B cell (primary cell): Measurements from ENCODE around the gene AUTS2. TPM values are rescaled to one million over a fixed set of nuclear protein-coding genes. Genes with fewer than 3 reads are reported as not detected.

Experiments used
- ATAC-seq: fragments of 200-7000 bp; cut with Tn5 transposase; one replicate; pipeline ENCODE4 v1.10.0; 2021; ENCODE audit warnings: low read depth, mild to moderate bottlenecking, moderate number of reproducible peaks, moderate library complexity
- CTCF ChIA-PET: fragments of 350-600 bp; sonication (Branson Sonifier 250); formaldehyde crosslinking; loops from one replicate; lab custom pipeline; 2021; ENCODE audit warnings: antibody characterized with exemption, inconsistent platforms; lab: Charles Lee
- POLR2A ChIA-PET: fragments of 350-600 bp; sonication (Branson Sonifier 250); formaldehyde crosslinking; loops from one replicate; lab custom pipeline; 2021; ENCODE audit warnings: antibody characterized with exemption; lab: Charles Lee
- DNase-seq: peaks from one replicate; pipeline ENCODE4 v3.0.0; 2013
- H2AFZ ChIP-seq: 2 replicates; pipeline ENCODE4 v1.6.1; 2012; ENCODE audit warnings: mild to moderate bottlenecking, low read depth, low read length; ENCODE audit not compliant: insufficient read depth, poor library complexity, severe bottlenecking
- H3K27ac ChIP-seq, 2 donors: 1 replicate in 1 of 2; 2 replicates in 1 of 2; pipeline ENCODE4 v1.5.1; 2012 to 2013; ENCODE audit warnings: low read length in 2 of 2, mild to moderate bottlenecking in 2 of 2, moderate library complexity in 1 of 2
- H3K27me3 ChIP-seq, 4 experiments: fragments of 200-600 bp in 1 of 4; sonication (generic) in 1 of 4; replicated peaks in 1 of 4; 1 replicate in 2 of 4; 2 replicates in 2 of 4; pipeline versions ENCODE4 v1.6.1 to v1.7.0; 2013 to 2016; ENCODE audit warnings: low read length in 3 of 4, mild to moderate bottlenecking in 2 of 4, mixed read lengths in 1 of 4, moderate library complexity in 1 of 4; ENCODE audit not compliant: insufficient read depth in 4 of 4, control insufficient read depth in 3 of 4; ENCODE audit errors: control extremely low read depth in 1 of 4
- H3K36me3 ChIP-seq, 2 experiments: replicated peaks in 1 of 2; 1 replicate in 1 of 2; 2 replicates in 1 of 2; pipeline versions ENCODE4 v1.6.1 to v1.7.1; 2013; ENCODE audit warnings: low read length in 1 of 2; ENCODE audit not compliant: insufficient read depth in 2 of 2, control insufficient read depth in 1 of 2; ENCODE audit errors: control extremely low read depth in 1 of 2, extremely low read depth in 1 of 2
- H3K4me1 ChIP-seq, 2 donors: fragments of 200-600 bp in 1 of 2; sonication (generic) in 1 of 2; 1 replicate in 1 of 2; 2 replicates in 1 of 2; pipeline versions ENCODE4 v1.5.1 to v1.6.1; 2013 to 2017; ENCODE audit warnings: low read length in 2 of 2; ENCODE audit not compliant: control insufficient read depth in 2 of 2, insufficient read depth in 2 of 2
- H3K4me2 ChIP-seq: replicated peaks from 2 replicates; pipeline ENCODE3; 2012; ENCODE audit warnings: mild to moderate bottlenecking, low read depth, low read length; ENCODE audit not compliant: poor library complexity, severe bottlenecking
- H3K4me3 ChIP-seq, 5 experiments: fragments of 200-600 bp in 1 of 5; sonication (generic) in 1 of 5; 1 replicate in 3 of 5; 2 replicates in 2 of 5; pipeline versions ENCODE4 v1.5.1 to v1.7.0; 2011 to 2016; ENCODE audit warnings: low read length in 4 of 5, mild to moderate bottlenecking in 4 of 5, low read depth in 2 of 5, control low read depth in 1 of 5, moderate library complexity in 1 of 5; ENCODE audit not compliant: insufficient read depth in 1 of 5; ENCODE audit errors: control extremely low read depth in 1 of 5, extremely low read depth in 1 of 5
- H3K79me2 ChIP-seq: fragments of 200-600 bp; sonication (generic); one replicate; pipeline ENCODE4 v1.6.0; 2016; ENCODE audit warnings: low read length; ENCODE audit not compliant: control insufficient read depth, insufficient read depth
- H3K9ac ChIP-seq: fragments of 200-600 bp; sonication (generic); 2 replicates; pipeline ENCODE4 v1.6.1; 2017; ENCODE audit warnings: mild to moderate bottlenecking, low read length, moderate library complexity
- H3K9me3 ChIP-seq, 3 donors: one replicate each; pipeline versions ENCODE4 v1.6.1 to v1.7.1; 2013; ENCODE audit warnings: low read length in 2 of 3; ENCODE audit not compliant: control insufficient read depth in 2 of 3, insufficient read depth in 1 of 3; ENCODE audit errors: control extremely low read depth in 1 of 3
- H4K20me1 ChIP-seq: 2 replicates; pipeline ENCODE4 v1.6.0; 2012; ENCODE audit warnings: mild to moderate bottlenecking, low read length; ENCODE audit not compliant: insufficient read depth, control insufficient read depth, poor library complexity, severe bottlenecking
- H3K27ac Mint-ChIP-seq: one replicate; pipeline ENCODE4 v1.8.0; 2021; ENCODE audit warnings: mixed read lengths
- H3K27me3 Mint-ChIP-seq: one replicate; pipeline ENCODE4 v1.8.0; 2021; ENCODE audit warnings: mixed read lengths
- H3K4me1 Mint-ChIP-seq: one replicate; pipeline ENCODE4 v1.8.0; 2021; ENCODE audit warnings: mixed read lengths
- H3K4me3 Mint-ChIP-seq: one replicate; pipeline ENCODE4 v1.8.0; 2021; ENCODE audit warnings: mixed read lengths
- H3K9me3 Mint-ChIP-seq: one replicate; pipeline ENCODE4 v1.8.0; 2022; ENCODE audit warnings: mixed read lengths; ENCODE audit not compliant: insufficient read depth
- CTCF ChIP-seq: fragments of 200-600 bp; IDR thresholded peaks from one replicate; pipeline ENCODE4 v1.8.0; 2022; ENCODE audit warnings: antibody characterized with exemption, mild to moderate bottlenecking
- EZH2 ChIP-seq: IDR thresholded peaks from 2 replicates; pipeline ENCODE4 v1.6.1; 2012; ENCODE audit warnings: borderline replicate concordance, low read depth, mild to moderate bottlenecking, moderate library complexity, low read length; ENCODE audit not compliant: insufficient read depth, poor library complexity, severe bottlenecking
- WGBS: methylation state at CpG from one replicate; pipeline ENCODE4 v1.1.5; 2013; ENCODE audit warnings: missing lambda C conversion rate; ENCODE audit not compliant: insufficient coverage; 5-methylcytosine and 5-hydroxymethylcytosine counted together
- intact Hi-C: fragments of 100-400 bp; cut with micrococcal nuclease; formaldehyde crosslinking; loops from one replicate; pipeline ENCODE4 v1.10.0; 2022
- polyA plus RNA-seq: library from polyadenylated mRNA; depleted of rRNA; stranded (reverse); fragments of >200 nt; gene quantifications from 2 replicates; pipeline ENCODE4 v1.2.3, GENCODE V29; 2012
- total RNA-seq, 2 donors: library from RNA; stranded (reverse); fragments of 120-200 nt in 1 of 2; gene quantifications; 1 replicate in 1 of 2; 2 replicates in 1 of 2; pipeline versions ENCODE4 v1.2.3 to v1.2.4, GENCODE V29; 2013 to 2022

AUTS2 gene
- total and polyA plus RNA-seq, 2 donors (not counting 1 experiment from before 2014, with no cell fraction given): 22.3 to 35.0 TPM

- Mint-ChIP-seq H3K27me3 (no peaks in the 10 kb centered on the region), H3K4me1 (peaks cover 29% of the 10 kb centered on the region), H3K9me3 (no peaks in the 10 kb centered on the region), H3K27ac (no peak overlapping the region), H3K4me3 (no peak overlapping the region)
- Histone ChIP-seq H3K4me3 (no peak overlapping the region), H3K79me2 (no peaks in the 10 kb centered on the region), H2AFZ (no peak overlapping the region), H4K20me1 (no peaks in the 10 kb centered on the region), H3K27ac (no peak overlapping the region), H3K4me1 (peaks cover 17 to 20% of the 10 kb centered on the region in 2 donors), H3K9me3 (no peaks in the 10 kb centered on the region), H3K4me2 (no peak overlapping the region), H3K36me3 (no peaks in the 10 kb centered on the region), H3K9ac (no peak overlapping the region), H3K27me3 (no peaks in the 10 kb centered on the region)
- intact Hi-C loops: no loop called here
- CTCF ChIA-PET: no interaction called here
- POLR2A ChIA-PET: no interaction called here
- WGBS: 79% methylated on average over 4 of the region's 4 CpGs
- TF ChIP-seq CTCF (no peak), EZH2 (no peak)
- DNase-seq (no peak), ATAC-seq (no peak)
These were observed 802.6 kb downstream of the AUTS2 start for GRCh38 chr7:70400829-70401380.

GRCh38 chr7:70402069-70402468 is 803.8 kb downstream of the AUTS2 start:
- Mint-ChIP-seq H3K9me3 (no peaks in the 10 kb centered on the region), H3K27me3 (no peaks in the 10 kb centered on the region), H3K4me1 (peaks cover 40% of the 10 kb centered on the region), H3K4me3 (no peak overlapping the region), H3K27ac (no peak overlapping the region)
- no peak for DNase-seq
- 96% methylated on average over 3 of the region's 3 CpGs for WGBS
- H3K79me2 ChIP-seq: no peaks in the 10 kb centered on the region
- no peaks in the 10 kb centered on the region for H4K20me1 ChIP-seq
- intact Hi-C loops: no loop called here
- TF ChIP-seq CTCF: no peak
- TF ChIP-seq EZH2: no peak
- no peak overlapping the region for H3K9ac ChIP-seq
- no peaks in the 10 kb centered on the region for H3K27me3 ChIP-seq
- H3K4me3 ChIP-seq: no peak overlapping the region
- H2AFZ ChIP-seq: no peak overlapping the region
- no peak overlapping the region for H3K27ac ChIP-seq
- H3K4me2 ChIP-seq: no peak overlapping the region
- H3K36me3 ChIP-seq: no peaks in the 10 kb centered on the region
- ChIA-PET POLR2A (no interaction called here), CTCF (interaction anchor here (0.6 kb wide), 1 partner anchor 115 kb away, joined by 3 read pairs; no protein-coding TSS in a partner anchor)
- peaks cover 29 to 31% of the 10 kb centered on the region in 2 donors for H3K4me1 ChIP-seq
- ATAC-seq: no peak
- no peaks in the 10 kb centered on the region for H3K9me3 ChIP-seq
